OCI-LY7 (cell line): ENCODE data around the gene CPB2.

Experiments used
- EZH2phosphoT487 ChIP-seq: fragments of 200-600 bp; sonication (generic); IDR thresholded peaks from 2 replicates; pipeline ENCODE4 v1.6.1; 2018; ENCODE audit warnings: low read depth, borderline replicate concordance, mild to moderate bottlenecking, mixed run types, antibody characterized with exemption, low read length, moderate library complexity, mixed read lengths
- TF ChIP-seq, protein P1 (sequence below): fragments of 200-600 bp; sonication (generic); conservative IDR thresholded peaks from 2 replicates; pipeline ENCODE4 v1.5.1; 2014; ENCODE audit warnings: mild to moderate bottlenecking, antibody characterized with exemption, low read length, moderate library complexity, mixed read lengths

GRCh38 chr13:46008631-46009030, 96.2 kb downstream of the CPB2 start:
- TF ChIP-seq, protein P1, sequence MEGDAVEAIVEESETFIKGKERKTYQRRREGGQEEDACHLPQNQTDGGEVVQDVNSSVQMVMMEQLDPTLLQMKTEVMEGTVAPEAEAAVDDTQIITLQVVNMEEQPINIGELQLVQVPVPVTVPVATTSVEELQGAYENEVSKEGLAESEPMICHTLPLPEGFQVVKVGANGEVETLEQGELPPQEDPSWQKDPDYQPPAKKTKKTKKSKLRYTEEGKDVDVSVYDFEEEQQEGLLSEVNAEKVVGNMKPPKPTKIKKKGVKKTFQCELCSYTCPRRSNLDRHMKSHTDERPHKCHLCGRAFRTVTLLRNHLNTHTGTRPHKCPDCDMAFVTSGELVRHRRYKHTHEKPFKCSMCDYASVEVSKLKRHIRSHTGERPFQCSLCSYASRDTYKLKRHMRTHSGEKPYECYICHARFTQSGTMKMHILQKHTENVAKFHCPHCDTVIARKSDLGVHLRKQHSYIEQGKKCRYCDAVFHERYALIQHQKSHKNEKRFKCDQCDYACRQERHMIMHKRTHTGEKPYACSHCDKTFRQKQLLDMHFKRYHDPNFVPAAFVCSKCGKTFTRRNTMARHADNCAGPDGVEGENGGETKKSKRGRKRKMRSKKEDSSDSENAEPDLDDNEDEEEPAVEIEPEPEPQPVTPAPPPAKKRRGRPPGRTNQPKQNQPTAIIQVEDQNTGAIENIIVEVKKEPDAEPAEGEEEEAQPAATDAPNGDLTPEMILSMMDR = no peak
- TF ChIP-seq EZH2phosphoT487 = no peak
